GM15510 (cell line): ENCODE results near the gene CCDC178.

Experiments used
- POLR2A ChIP-seq: IDR thresholded peaks from 3 replicates; pipeline ENCODE4 v1.6.1; 2011; ENCODE audit warnings: borderline replicate concordance; ENCODE audit not compliant: insufficient read length; ENCODE audit errors: extremely low read depth

CCDC178 gene

GRCh38 chr18:33421225-33421624, 19.3 kb downstream of the CCDC178 start:
- no peak for TF ChIP-seq POLR2A

GRCh38 chr18:33404244-33404873, 36.2 kb downstream of the CCDC178 start:
- TF ChIP-seq POLR2A, result no peak

- no peak for TF ChIP-seq POLR2A
These were observed 64.7 kb downstream of the CCDC178 start for GRCh38 chr18:33375829-33376228.

GRCh38 chr18:33372442-33372841, 68.1 kb downstream of the CCDC178 start:
- TF ChIP-seq POLR2A, result no peak

GRCh38 chr18:33369711-33370449, 70.6 kb downstream of the CCDC178 start:
- no peak for TF ChIP-seq POLR2A

- TF ChIP-seq POLR2A, result no peak
These were observed 83.8 kb downstream of the CCDC178 start for GRCh38 chr18:33356735-33357134.

GRCh38 chr18:33355756-33356155, 84.8 kb downstream of the CCDC178 start:
- no peak for TF ChIP-seq POLR2A

GRCh38 chr18:33355263-33355662, 85.3 kb downstream of the CCDC178 start:
- TF ChIP-seq POLR2A, result no peak

GRCh38 chr18:33350256-33350655, 90.3 kb downstream of the CCDC178 start:
- TF ChIP-seq POLR2A, result no peak

GRCh38 chr18:33334781-33335180, 105.7 kb downstream of the CCDC178 start:
- TF ChIP-seq POLR2A, result no peak

GRCh38 chr18:33330711-33331110, 109.8 kb downstream of the CCDC178 start:
- no peak for TF ChIP-seq POLR2A

GRCh38 chr18:33326975-33327374, 113.5 kb downstream of the CCDC178 start:
- no peak for TF ChIP-seq POLR2A

- TF ChIP-seq POLR2A, result no peak
These were observed 122.9 kb downstream of the CCDC178 start for GRCh38 chr18:33317640-33318039.

GRCh38 chr18:33316146-33316587, 124.4 kb downstream of the CCDC178 start:
- no peak for TF ChIP-seq POLR2A

GRCh38 chr18:33307520-33307919, 133.0 kb downstream of the CCDC178 start:
- TF ChIP-seq POLR2A, result no peak

- TF ChIP-seq POLR2A, result no peak
These were observed 136.2 kb downstream of the CCDC178 start for GRCh38 chr18:33304277-33304676.
